H9 (cell line): ENCODE measurements around the gene DCLRE1B. TPM values are rescaled to one million over a fixed set of nuclear protein-coding genes. Genes with fewer than 3 reads are reported as not detected.

ENCODE experiments used
- DNase-seq: peaks from one replicate; pipeline ENCODE4 v3.0.0-alpha.2; 2017
- H2AFZ ChIP-seq: one replicate; pipeline ENCODE4 v1.6.1; 2013; ENCODE audit warnings: mild to moderate bottlenecking, low read length, control low read depth, moderate library complexity
- H2AK5ac ChIP-seq: 2 replicates; pipeline ENCODE4 v1.6.1; 2013; ENCODE audit warnings: low read length, control low read depth, mixed read lengths; ENCODE audit not compliant: insufficient read length
- H2BK120ac ChIP-seq: one replicate; pipeline ENCODE4 v1.6.1; 2013; ENCODE audit warnings: low read depth, mild to moderate bottlenecking, low read length, control low read depth, inconsistent platforms; ENCODE audit not compliant: poor library complexity, severe bottlenecking
- H2BK12ac ChIP-seq: 2 replicates; pipeline ENCODE4 v1.6.1; 2013; ENCODE audit warnings: low read length, control low read depth, mixed read lengths, low read depth; ENCODE audit not compliant: insufficient read length
- H2BK15ac ChIP-seq: 2 replicates; pipeline ENCODE4 v1.6.1; 2013; ENCODE audit warnings: low read depth, low read length, control low read depth
- H2BK20ac ChIP-seq: one replicate; pipeline ENCODE4 v1.6.1; 2013; ENCODE audit warnings: low read depth, mild to moderate bottlenecking, low read length, control low read depth, inconsistent platforms; ENCODE audit not compliant: poor library complexity, severe bottlenecking
- H2BK5ac ChIP-seq: 2 replicates; pipeline ENCODE4 v1.6.1; 2013; ENCODE audit warnings: low read length, control low read depth, mixed read lengths; ENCODE audit not compliant: insufficient read length
- H3K14ac ChIP-seq: 2 replicates; pipeline ENCODE4 v1.6.1; 2013; ENCODE audit warnings: low read length, control low read depth; ENCODE audit not compliant: insufficient read depth
- H3K18ac ChIP-seq: 2 replicates; pipeline ENCODE4 v1.6.1; 2013; ENCODE audit warnings: low read depth, mild to moderate bottlenecking, mixed read lengths, low read length, control low read depth; ENCODE audit not compliant: insufficient read length
- H3K23ac ChIP-seq: 2 replicates; pipeline ENCODE4 v1.6.1; 2013; ENCODE audit warnings: low read length, control low read depth, mixed read lengths, low read depth; ENCODE audit not compliant: insufficient read length
- H3K23me2 ChIP-seq: 2 replicates; pipeline ENCODE4 v1.6.1; 2013; ENCODE audit warnings: low read depth, mild to moderate bottlenecking, mixed read lengths, low read length, control low read depth; ENCODE audit not compliant: insufficient read length, poor library complexity, severe bottlenecking
- H3K27ac ChIP-seq: 2 replicates; pipeline ENCODE4 v1.5.1; 2013; ENCODE audit warnings: low read length, control low read depth, mixed read lengths, low read depth; ENCODE audit not compliant: insufficient read length
- H3K27me3 ChIP-seq: 2 replicates; pipeline ENCODE4 v1.6.1; 2013; ENCODE audit warnings: low read length, control low read depth, inconsistent platforms; ENCODE audit not compliant: insufficient read depth
- H3K4ac ChIP-seq: 2 replicates; pipeline ENCODE4 v1.6.1; 2013; ENCODE audit warnings: low read depth, mild to moderate bottlenecking, control low read depth, inconsistent platforms, low read length, moderate library complexity
- H3K4me1 ChIP-seq: 2 replicates; pipeline ENCODE4 v1.6.1; 2013; ENCODE audit warnings: low read length, control low read depth, inconsistent platforms; ENCODE audit not compliant: insufficient read depth
- H3K4me2 ChIP-seq: 2 replicates; pipeline ENCODE4 v1.6.1; 2013; ENCODE audit warnings: low read length, control low read depth, mixed read lengths; ENCODE audit not compliant: insufficient read length, insufficient read depth
- H3K56ac ChIP-seq: 2 replicates; pipeline ENCODE4 v1.6.1; 2013; ENCODE audit warnings: low read depth, mild to moderate bottlenecking, mixed read lengths, low read length, control low read depth; ENCODE audit not compliant: insufficient read length
- H3K79me1 ChIP-seq: 2 replicates; pipeline ENCODE4 v1.6.1; 2013; ENCODE audit warnings: low read depth, mild to moderate bottlenecking, moderate library complexity, low read length, control low read depth, inconsistent platforms; ENCODE audit not compliant: insufficient read depth, poor library complexity, severe bottlenecking
- H3K79me2 ChIP-seq: 2 replicates; pipeline ENCODE4 v1.6.1; 2013; ENCODE audit warnings: low read length, control low read depth, inconsistent platforms; ENCODE audit not compliant: insufficient read depth
- H3K9ac ChIP-seq: 2 replicates; pipeline ENCODE4 v1.6.1; 2013; ENCODE audit warnings: low read length, control low read depth, mixed read lengths; ENCODE audit not compliant: insufficient read length; ENCODE audit errors: extremely low read depth
- H3K9me3 ChIP-seq: one replicate; pipeline ENCODE4 v1.6.1; 2013; ENCODE audit warnings: low read depth, low read length, inconsistent platforms; ENCODE audit not compliant: control insufficient read depth
- H3T11ph ChIP-seq: one replicate; pipeline ENCODE4 v1.6.1; 2013; ENCODE audit warnings: mild to moderate bottlenecking, low read length, control low read depth, inconsistent platforms
- H4K20me1 ChIP-seq: one replicate; pipeline ENCODE4 v1.6.1; 2013; ENCODE audit not compliant: control insufficient read depth, insufficient read length, insufficient read depth
- H4K5ac ChIP-seq: 2 replicates; pipeline ENCODE4 v1.6.1; 2013; ENCODE audit warnings: low read depth, mild to moderate bottlenecking, mixed read lengths, low read length, control low read depth; ENCODE audit not compliant: insufficient read length
- H4K8ac ChIP-seq: replicated peaks from 2 replicates; pipeline ENCODE4 v1.6.1; 2013; ENCODE audit warnings: low read length, control low read depth, mixed read lengths, low read depth; ENCODE audit not compliant: insufficient read length
- H4K91ac ChIP-seq: 2 replicates; pipeline ENCODE4 v1.6.1; 2013; ENCODE audit warnings: low read depth, mild to moderate bottlenecking, moderate library complexity, mixed read lengths, low read length, control low read depth; ENCODE audit not compliant: insufficient read length
- H3K27ac Mint-ChIP-seq, 3 experiments: 2 replicates in 2 of 3; 3 replicates in 1 of 3; pipeline ENCODE4 v1.8.0; 2020 to 2021; ENCODE audit warnings: mixed read lengths in 3 of 3, mild to moderate bottlenecking in 1 of 3, moderate library complexity in 1 of 3
- H3K27me3 Mint-ChIP-seq: 2 replicates; pipeline ENCODE4 v1.8.0; 2021; ENCODE audit warnings: low read depth, mild to moderate bottlenecking, moderate library complexity, mixed read lengths
- H3K36me3 Mint-ChIP-seq, 3 experiments: 2 replicates in 2 of 3; 3 replicates in 1 of 3; pipeline ENCODE4 v1.8.0; 2020 to 2021; ENCODE audit warnings: low read depth in 3 of 3, mixed read lengths in 3 of 3; ENCODE audit not compliant: insufficient read depth in 1 of 3
- H3K4me1 Mint-ChIP-seq, 2 experiments: 2 replicates each; pipeline ENCODE4 v1.8.0; 2020; ENCODE audit warnings: mixed read lengths in 2 of 2
- H3K4me3 Mint-ChIP-seq, 2 experiments: 2 replicates in 1 of 2; 3 replicates in 1 of 2; pipeline ENCODE4 v1.8.0; 2020 to 2021; ENCODE audit warnings: mild to moderate bottlenecking in 2 of 2, mixed read lengths in 2 of 2, moderate library complexity in 1 of 2
- H3K9me3 Mint-ChIP-seq, 2 experiments: 2 replicates in 1 of 2; 3 replicates in 1 of 2; pipeline ENCODE4 v1.8.0; 2020; ENCODE audit warnings: mild to moderate bottlenecking in 2 of 2, mixed read lengths in 2 of 2, moderate library complexity in 1 of 2
- CTCF ChIP-seq: fragments of 200-600 bp; sonication (generic); conservative IDR thresholded peaks from 3 replicates; pipeline ENCODE4 v1.8.0; 2021; ENCODE audit warnings: antibody characterized with exemption, mild to moderate bottlenecking
- WGBS: extraction: QIAGEN DNeasy Blood & Tissue Kit; methylation state at CpG from one replicate; pipeline ENCODE4 v1.1.7; 2013; ENCODE audit warnings: missing lambda C conversion rate, low lambda C conversion rate, mixed read lengths; ENCODE audit not compliant: insufficient read length; ENCODE audit errors: extremely low coverage; 5-methylcytosine and 5-hydroxymethylcytosine counted together
- total RNA-seq: library from RNA; stranded (reverse); gene quantifications from 2 replicates; pipeline ENCODE4 v1.2.1, GENCODE V29; 2021

Gene DCLRE1B
- total RNA-seq, 1 experiment from 2014 or later: 13.4 TPM

- H3K79me2 ChIP-seq: no peaks in the 10 kb centered on the region
- no peak overlapping the region for H3K4me2 ChIP-seq
- no peak overlapping the region for H3K56ac ChIP-seq
- H3K27ac Mint-ChIP-seq: no peak overlapping the region
- TF ChIP-seq CTCF: no peak
- H2AFZ ChIP-seq: no peak overlapping the region
- no peak overlapping the region for H2BK15ac ChIP-seq
- H3K9me3 Mint-ChIP-seq: no peaks in the 10 kb centered on the region
- H3K4me1 Mint-ChIP-seq: peaks cover 0 to 1% of the 10 kb centered on the region in 2 experiments; a peak in 1 of 4 replicates
- no peak overlapping the region for H2BK5ac ChIP-seq
- no peak overlapping the region for H4K5ac ChIP-seq
- no peak overlapping the region for H3K23ac ChIP-seq
- H4K8ac ChIP-seq: no peak overlapping the region
- H3K79me1 ChIP-seq: no peaks in the 10 kb centered on the region
- H2BK20ac ChIP-seq: no peak overlapping the region
- H3K23me2 ChIP-seq: no peaks in the 10 kb centered on the region
- DNase-seq: no peak
- no peak overlapping the region for H2AK5ac ChIP-seq
- no peaks in the 10 kb centered on the region for H3K27me3 ChIP-seq
- H3K4me3 Mint-ChIP-seq: no peak overlapping the region
- no peak overlapping the region for H3K27ac ChIP-seq
- no peak overlapping the region for H3K9ac ChIP-seq
- H4K91ac ChIP-seq: no peak overlapping the region
- H3K4me1 ChIP-seq: no peaks in the 10 kb centered on the region
- no peak overlapping the region for H2BK120ac ChIP-seq
- no peaks in the 10 kb centered on the region for H4K20me1 ChIP-seq
- H3K4ac ChIP-seq: no peak overlapping the region
- no peak overlapping the region for H3T11ph ChIP-seq
- H3K18ac ChIP-seq: no peak overlapping the region
- H3K36me3 Mint-ChIP-seq: peaks cover 2 to 31% (median 21%) of the 10 kb centered on the region in 3 experiments; a peak in 4 of 7 replicates
- no peaks in the 10 kb centered on the region for H3K9me3 ChIP-seq
- no peak overlapping the region for H2BK12ac ChIP-seq
- H3K27me3 Mint-ChIP-seq: no peaks in the 10 kb centered on the region
- no CpG with 5 or more reads among the region's 1 CpG for WGBS
- H3K14ac ChIP-seq: no peak overlapping the region
These were observed 6.8 kb upstream of the DCLRE1B start for GRCh38 chr1:113898241-113898814.
